HG02973 (cell line): ENCODE results near the gene WWOX.

Source experiments
- ATAC-seq: cut with Tn5 transposase; IDR thresholded peaks from one replicate; pipeline ENCODE4 v1.9.1; 2021; ENCODE audit warnings: moderate library complexity; ENCODE audit not compliant: unreplicated experiment

WWOX gene

DNA sequence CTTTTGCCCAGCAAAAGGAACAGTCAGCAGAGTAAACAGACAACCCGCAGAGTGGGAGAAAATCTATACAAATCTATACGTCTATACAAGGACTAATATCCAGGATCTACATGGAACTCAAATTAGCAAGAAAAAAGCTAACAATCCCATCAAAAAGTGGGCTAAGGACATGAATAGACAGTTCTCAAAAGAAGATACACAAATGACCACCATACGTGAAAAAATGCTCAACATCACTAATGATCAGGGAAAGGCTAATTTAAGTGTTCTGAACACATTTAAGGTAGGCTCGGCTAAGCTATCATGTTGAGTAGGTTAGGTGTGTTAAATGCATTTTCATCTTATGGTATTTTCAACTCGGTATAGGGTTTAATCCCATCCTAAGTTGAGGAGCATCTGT, 598.0 kb downstream of the WWOX start:
- no peak for ATAC-seq

DNA sequence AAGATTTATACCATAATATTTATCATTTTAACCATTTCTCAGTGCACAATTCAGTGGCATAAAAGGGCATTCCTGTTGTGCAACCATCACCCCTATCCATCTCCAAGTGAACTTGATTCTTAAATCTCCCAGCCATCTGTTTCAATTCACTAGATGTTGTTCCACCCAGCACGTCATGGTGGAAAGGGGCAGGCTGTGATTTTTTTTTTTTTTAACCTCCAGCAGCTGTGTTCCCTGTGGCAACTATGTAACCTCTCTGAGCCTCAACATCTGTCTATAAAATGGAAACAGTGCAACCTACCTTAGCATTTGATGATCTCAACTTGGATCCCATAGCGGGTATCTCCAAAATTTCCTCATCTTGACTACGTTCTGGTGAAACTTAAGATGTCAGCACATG, 604.5 kb downstream of the WWOX start:
- no peak for ATAC-seq

DNA sequence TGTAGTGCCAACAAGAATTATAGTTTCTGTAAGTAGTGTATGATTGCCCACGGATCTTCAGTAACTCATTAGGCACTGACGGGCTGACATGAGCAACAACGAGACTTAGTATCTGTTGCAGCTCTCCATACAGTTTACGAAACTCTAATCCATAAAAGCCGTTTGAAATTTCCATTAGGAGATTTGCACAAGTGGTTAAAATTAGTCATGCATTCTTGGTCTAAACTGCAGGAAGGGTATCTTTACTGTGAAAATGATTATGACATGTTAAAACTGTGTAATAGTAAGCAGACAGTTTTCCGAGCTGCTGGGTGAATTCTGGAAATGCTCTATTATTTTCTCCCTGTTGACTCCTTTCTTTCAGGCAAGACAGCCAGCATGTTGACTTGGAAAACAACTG, 605.0 kb downstream of the WWOX start:
- no peak for ATAC-seq

DNA sequence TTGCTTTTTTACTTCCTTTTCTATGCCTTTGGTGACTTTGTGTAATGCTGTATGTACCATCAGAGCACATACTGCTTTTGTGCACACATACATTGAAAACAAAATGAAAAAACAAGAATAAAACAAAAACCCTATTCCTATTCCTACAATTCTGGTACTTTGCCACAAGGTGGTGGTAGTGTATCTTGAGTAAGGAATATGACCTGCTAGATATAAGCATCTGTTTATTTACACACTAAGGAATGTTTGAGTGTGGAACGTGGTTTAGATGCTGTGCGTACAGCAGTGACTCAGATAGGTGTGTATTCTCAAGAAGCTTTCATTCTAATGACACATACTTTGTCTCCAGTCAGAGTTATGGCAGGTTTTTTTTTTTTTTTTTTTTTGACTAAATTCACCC, 606.2 kb downstream of the WWOX start:
- no peak for ATAC-seq

DNA sequence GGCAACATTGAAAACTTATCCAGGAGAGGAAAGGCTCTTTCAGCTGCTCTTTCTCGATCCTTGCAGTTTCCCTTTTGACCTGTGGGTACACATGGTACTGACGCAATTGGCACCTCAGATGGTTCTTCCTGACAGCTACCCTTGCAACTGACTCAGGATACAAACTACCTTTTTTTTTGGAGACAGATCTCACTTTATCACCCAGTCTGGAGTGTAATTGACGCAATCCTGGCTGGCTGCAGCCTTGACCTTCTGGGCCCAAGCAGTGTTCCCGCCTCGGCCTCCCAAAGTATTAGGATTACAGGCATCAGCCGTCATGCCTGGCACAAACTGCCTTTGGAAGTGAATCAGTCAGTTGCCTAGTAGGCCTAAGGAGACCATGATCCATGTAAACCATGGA, 607.2 kb downstream of the WWOX start:
- ATAC-seq, result no peak

DNA sequence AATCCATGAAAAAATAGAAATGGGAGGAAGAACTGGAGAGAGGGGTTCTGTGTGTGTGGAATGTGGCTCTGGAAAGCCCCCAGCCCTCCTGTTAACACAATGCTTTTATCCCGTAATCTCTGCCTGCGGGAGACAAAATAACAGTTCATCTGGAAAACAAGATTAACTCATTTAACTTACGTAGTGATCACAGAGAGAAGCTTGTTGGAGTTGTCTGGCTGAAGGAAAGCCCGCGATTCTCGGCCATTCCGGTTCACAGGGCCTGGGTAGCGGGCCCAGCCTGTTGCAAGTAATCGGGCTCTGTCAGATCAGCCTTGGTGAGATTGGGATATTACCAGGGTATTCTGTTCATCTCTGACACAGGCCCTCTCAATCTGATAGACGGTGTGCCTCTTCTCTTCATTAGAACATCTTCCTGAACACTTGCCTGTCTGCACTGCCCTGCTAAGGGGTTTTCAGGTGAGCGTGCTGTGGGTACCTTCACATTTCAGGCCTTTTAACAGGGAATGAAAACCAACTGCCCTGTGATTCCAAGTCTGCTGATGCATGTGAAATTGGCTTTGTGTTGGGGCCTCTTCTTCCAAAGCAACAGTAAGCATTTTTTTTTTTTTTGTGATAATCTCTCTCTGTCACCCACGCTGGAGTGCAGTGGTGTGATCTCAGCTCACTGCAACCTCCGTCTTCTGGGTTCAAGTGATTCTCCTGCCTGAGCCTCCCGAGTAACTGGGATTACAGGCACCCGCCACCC, 609.9 kb downstream of the WWOX start:
- no peak for ATAC-seq

DNA sequence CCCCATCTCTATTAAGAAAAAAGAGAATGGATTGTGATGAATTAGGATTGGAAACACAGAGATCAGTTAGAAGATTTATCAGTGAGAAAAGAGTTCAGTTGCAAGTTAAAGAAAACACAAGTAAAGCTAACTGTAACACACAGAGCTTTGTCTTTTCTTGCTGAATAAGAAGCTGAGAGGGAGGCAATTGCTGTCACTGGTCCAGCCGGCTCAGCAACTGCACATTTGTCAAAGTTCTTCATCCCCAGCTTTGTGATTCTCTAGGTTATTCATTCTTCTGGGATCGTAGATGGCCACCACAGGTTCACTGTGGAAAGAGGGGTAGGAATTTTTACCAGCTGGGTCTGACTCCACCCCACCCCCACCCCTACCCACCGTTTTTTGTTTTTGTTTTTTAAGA, 615.7 kb downstream of the WWOX start:
- ATAC-seq, result no peak

DNA sequence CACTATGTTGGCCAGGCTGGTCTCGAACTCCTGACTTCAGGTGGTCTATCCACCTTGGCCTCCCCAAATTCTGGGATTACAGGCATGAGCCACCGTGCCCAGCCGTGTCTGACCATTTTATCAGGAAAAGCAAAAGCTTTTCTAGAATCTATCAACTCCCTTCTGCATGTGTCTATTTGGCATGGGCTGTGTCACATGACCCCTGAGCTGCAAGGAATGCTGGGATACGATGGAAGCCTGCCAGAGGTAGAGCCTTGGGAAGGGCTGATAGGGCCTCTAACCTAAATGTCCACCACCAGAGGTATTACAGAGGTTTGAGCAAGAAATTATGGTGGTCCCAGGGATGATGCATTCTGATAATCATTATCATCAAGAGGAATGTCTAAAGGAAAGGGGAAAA, 616.2 kb downstream of the WWOX start:
- no peak for ATAC-seq

DNA sequence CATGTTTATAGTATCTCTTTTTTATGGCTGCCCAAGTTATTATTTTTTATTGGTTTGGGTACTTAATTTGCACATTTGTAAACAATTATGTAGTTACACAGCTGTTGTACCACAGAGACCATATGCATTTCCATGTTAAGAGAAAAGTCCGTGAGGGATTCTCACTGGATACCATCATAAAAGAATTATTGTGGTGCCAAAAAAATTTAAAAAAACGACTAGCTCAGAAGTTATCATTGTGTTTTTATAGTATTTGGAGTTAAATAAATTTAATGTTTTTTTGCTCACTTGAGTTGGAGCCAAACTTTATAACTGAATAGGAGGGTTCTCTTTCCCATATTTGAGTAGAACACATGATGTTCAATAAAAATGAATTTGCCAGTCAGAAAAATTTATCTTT, 618.7 kb downstream of the WWOX start:
- ATAC-seq, result no peak

DNA sequence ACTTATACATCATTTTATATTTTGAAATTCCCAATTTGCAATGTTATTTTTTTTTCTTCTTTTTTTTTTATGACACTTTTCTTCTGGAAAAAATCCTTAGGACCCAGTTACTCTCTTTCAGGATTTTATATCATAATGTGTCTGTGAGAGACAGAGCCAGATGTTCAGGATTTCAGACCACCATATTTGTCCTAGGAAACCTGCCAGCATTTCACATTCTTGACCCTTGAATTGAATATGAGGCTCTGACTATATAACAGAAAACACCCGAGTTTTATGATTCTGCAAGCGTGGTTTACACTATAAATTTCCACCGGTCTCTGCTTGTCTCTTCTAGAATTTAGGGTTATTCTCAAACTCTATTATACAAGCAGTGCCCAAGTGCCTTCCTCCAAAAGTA, 621.0 kb downstream of the WWOX start:
- no peak for ATAC-seq

DNA sequence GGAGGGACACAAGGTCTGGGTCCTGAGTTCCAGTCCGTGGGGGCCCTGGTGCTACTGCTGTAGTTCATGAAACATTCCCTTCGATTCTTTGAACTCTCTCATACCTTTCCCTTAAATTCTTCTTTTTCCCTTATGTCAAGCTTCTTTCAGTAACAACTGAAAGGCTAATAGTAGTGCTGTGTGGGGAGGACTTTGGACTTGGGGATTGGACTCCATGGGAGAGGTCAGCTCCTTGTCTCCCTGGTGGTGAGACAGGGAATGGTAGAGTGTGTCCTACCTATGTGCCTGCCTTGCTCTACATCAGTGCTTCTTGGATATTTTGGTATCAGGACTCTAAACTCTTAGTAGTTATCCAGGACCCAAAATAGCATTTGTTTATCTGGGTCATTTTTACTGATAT, 628.1 kb downstream of the WWOX start:
- ATAC-seq, result no peak

DNA sequence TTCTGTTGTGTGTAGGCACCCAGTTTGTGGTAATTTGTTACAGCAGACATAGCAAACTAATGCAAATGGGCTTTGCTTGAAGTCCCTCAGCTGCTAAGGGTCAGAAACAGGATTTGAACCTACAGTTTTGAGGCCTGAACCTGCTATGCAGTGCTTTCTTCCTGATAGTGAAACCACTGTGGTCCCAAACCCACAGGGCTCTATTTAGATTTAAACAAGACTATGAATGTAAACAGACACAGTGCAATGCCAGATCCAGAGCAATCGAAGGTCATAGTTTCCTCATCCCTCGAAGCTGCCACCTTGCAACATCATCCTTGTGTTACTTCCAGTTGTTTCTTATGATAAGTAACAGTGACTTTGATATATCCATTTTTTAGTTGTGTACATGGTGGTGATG, 630.2 kb downstream of the WWOX start:
- ATAC-seq, result peak; percentile 52

DNA sequence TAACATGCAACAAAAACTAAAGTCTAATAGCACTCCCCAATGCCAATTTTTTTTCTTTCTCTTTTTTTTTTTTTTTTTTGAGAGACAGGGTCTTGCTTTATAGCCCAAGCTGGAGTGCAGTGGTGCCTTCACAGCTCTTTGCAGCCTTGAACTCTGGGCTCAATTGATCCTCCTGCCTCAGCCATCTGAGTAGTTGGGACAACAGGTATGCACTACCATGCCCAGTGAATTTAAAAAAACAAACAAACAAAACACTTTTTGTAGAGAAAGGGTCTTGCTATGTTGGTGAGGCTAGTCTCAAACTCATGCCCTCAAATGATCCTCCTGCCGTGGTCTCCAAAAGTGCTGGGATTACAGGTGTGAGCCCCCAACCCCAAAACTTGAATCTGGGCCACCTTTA, 632.3 kb downstream of the WWOX start:
- ATAC-seq, result no peak

DNA sequence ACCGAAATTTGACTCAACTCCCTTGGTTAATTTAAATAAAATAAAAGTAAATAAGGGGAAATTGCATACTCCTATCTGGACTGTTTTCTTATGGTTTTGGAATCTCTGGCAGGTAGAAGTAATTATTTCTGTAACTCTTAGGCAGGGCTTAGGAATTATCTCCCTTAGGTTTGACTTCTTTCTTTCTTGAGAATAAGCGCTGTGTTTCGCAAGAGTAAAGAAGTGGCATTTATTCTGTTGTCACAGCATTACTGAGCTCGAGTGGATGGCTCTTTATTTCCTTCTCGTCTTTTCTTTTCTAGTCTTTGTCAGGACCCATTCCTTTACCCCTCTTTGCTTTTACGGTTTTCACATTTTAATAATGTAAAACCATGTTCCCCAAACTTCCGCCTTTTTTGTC, 633.2 kb downstream of the WWOX start:
- no peak for ATAC-seq

DNA sequence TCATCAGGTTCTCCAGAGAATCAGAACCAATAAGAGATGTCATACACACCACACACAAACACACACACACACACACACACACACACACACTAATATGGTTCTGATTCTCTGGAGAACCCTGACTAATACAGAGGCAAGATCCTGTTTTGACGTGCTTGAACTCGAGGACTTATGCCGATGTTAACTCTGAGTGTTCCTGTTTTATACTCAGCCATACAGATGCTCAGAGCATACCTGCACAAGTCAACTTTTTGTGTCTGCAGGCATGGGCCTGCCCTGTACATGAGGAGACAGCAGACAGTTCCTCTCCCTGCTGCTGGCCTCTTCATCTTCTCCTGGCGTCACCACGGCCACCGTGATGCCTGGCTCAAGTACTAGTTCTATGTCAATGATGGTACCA, 635.9 kb downstream of the WWOX start:
- no peak for ATAC-seq

DNA sequence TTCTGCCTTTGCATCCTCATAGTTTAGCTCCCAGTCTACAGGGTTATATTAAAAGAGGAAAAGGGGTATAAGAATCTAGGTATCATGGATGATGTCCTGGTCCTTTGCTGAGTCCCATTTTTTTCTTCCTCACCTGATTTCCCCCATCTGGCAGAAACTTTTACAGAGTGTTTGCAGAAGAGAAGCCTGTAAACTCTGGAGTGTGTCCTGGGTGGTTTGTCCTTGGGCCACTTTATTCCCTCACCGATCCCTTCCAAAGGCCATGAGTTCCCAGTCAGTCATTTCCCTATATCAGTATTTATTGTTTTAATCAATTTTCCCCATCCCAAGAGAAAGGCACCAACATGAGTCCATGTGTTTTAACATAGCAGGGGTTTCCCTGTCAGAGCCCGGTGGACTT, 638.2 kb downstream of the WWOX start:
- ATAC-seq, result no peak

DNA sequence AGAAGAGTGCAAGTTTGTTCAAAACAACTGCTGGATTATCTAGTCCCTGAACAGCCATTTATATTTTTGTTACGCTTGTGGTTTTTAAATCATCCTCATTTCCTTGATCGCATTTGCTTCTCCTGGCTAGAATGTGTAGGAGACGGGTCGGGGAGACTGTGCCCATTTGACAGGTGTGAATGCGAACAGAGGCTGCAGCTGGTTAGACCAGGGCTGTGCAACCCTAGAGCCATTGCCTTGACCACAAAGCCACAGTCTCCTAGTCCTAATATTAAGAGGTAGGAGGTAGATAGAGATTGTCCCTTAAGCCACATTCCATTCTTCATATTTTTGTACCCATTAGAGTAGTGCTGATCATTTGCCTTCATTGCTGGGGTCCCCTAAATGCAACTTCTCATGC, 639.1 kb downstream of the WWOX start:
- no peak for ATAC-seq

DNA sequence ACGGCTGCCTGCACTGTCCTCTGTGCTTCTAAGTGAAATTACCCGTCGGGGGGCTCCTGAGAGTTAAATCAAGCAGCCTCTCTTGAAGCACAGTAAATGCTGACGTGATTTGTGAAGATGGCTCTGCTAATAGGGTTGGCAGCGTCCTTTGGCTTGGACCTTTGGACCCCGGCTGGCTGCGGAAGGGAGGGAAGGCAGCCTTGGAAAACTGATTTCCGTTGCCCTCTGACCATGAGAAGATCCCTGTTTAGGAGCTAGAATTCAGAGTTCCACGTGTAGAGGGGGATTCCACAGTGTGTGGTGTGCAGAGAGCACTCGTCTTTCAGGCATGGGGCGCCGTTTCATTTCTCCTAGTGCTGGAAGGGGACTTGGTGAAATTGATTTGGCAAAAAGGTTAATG, 640.8 kb downstream of the WWOX start:
- ATAC-seq, result no peak

DNA sequence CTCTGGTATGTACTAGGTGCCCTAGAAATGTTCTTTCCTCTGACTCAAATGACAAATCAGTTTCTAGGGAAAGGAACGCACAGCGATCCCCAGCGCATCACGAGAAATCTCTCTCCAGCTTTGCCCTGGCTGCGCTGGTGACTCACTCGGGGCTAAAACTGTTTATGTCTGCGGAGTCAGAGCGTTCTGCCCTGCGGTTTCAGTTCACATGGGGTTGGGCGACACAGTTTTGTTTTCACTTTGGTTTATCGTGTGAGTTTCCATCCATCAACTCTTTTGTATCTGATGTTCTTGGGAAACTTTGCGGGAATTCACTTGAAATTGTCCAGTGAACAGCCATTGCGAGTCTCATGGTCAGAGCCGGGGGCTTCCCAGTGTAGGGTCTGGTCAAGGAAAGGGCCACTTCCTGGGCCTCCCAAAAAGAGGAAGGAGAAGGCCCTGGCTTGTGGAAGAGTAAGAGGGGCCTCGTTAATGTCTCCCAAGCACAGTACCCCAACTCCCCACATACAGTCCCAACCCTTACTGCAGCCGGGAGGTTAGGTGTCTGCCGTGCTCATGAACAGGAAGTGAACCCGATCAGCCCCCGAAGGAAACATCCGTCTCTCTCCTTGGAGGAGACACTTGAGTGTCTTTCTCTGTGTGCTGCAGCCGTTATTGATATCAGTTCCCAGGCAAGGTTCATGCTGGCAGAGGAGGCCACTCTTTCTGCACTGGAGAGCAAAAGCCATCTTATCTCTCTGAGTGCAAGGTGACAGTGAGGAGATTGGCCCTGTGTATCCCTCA, 643.2 kb downstream of the WWOX start:
- ATAC-seq, result peak; percentile 93

DNA sequence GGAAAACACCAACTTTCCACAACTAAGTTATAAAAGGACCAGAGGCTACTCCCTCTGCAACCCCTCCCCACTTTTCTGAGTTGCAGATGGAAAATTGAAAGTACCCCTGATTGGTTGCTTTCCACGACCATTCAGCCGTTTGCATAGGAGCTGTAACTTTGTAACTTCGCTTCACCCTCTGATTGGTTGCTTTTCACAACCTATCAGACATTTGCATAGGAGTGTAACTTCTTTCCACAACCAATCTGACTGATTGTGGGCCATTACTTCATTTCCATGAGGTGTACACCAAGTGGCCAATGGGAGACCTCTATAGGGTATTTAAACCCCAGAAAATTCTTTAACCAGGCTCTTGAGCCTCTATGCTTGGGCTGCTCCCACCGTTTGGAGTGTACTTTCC, 644.1 kb downstream of the WWOX start:
- no peak for ATAC-seq

DNA sequence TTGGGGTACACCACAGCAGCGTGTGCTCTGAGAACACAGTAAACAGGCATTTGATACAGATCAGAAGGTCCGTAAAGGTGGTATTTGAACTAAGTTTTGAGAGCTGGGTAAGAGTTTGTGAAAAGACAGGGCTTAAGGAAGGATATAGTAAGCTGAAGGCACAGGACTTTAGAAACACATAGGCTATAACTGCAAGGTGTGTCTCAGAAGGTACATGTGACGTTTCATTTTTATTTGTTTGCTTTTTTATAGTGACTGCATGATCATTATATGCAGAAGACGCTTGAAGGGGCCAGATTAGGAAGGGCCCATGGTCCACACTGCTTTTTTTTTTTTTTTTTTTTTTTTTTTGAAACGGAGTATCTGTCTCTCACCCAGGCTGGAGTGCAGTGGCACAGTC, 644.6 kb downstream of the WWOX start:
- ATAC-seq, result no peak

DNA sequence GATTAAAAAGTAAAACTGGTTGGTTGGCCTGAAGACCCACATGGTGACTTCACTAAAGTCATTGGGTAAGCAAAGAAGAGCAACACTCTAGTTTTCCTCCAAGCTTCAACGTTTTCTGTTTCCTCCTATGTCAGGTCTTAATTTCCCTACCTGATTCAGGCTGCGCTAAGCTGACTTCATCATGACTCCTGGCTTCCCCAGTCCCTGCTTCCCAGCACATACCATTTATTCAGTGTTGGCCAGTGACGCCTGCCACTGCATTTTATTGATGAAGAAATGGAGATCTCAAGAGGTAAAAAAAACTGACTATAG, 645.3 kb downstream of the WWOX start:
- ATAC-seq, result no peak
